ENCODE results near the gene EXOC3L1. TPM values are rescaled to one million over a fixed set of nuclear protein-coding genes. Genes with fewer than 3 reads are reported as not detected.

EXOC3L1 gene
- total RNA-seq, 1 experiment from 2014 or later = 4.0 TPM

- POLR2A ChIA-PET = interaction anchor here (0.6 kb wide), 1 partner anchor 16 kb away, joined by 3 read pairs; no protein-coding TSS in a partner anchor
- peak overlapping the region; percentile 24; the same call in 1 of the 2 replicates for H3K27ac Mint-ChIP-seq
- ATAC-seq = no peak
Measured at GRCh38 chr16:67216612-67217490, 26.9 kb upstream of the EXOC3L1 start.

GRCh38 chr16:67215706-67216105 lies 25.8 kb upstream of the EXOC3L1 start:
- Mint-ChIP-seq H3K4me1 (no peaks in the 10 kb centered on the region), H3K4me3 (no peak overlapping the region), H3K27ac (no peak overlapping the region), H3K36me3 (no peaks in the 10 kb centered on the region), H3K9me3 (no peaks in the 10 kb centered on the region), H3K27me3 (ENCODE audit: low read depth) (peaks cover 55% of the 10 kb centered on the region)
- ChIA-PET POLR2A (no interaction called here), CTCF (interaction anchor here (1.2 to 9.1 kb wide), 3 partner anchors 17 to 69 kb away, joined by 3 to 65 read pairs (median 4); partner anchors contain the start of gene ELMO3)
- no peak for DNase-seq (ENCODE audit: low spot score)
- peak; percentile 78 for ATAC-seq
- TF ChIP-seq ARID4B (CRISPR knock-in tag; IDR thresholded peaks at IDR 0.05; ENCODE audit: borderline replicate concordance) (no peak), ATF6 (CRISPR knock-in tag; IDR thresholded peaks at IDR 0.05) (no peak), FOXJ3 (CRISPR knock-in tag; IDR thresholded peaks at IDR 0.05; ENCODE audit: borderline replicate concordance) (no peak), CDX4 (CRISPR knock-in tag; IDR thresholded peaks at IDR 0.05; ENCODE audit: borderline replicate concordance) (no peak)

More at GRCh38 chr16:67216612-67217490, 26.9 kb upstream of the EXOC3L1 start:
- CTCF ChIA-PET = interaction anchor here (0.8 to 1.0 kb wide), 3 partner anchors 17 to 68 kb away, joined by 3 to 5 read pairs (median 4); no protein-coding TSS in a partner anchor
- H3K36me3 Mint-ChIP-seq = no peaks in the 10 kb centered on the region
- no peak overlapping the region for H3K4me3 Mint-ChIP-seq
- no peaks in the 10 kb centered on the region for H3K4me1 Mint-ChIP-seq
- DNase-seq (ENCODE audit: low spot score) = no peak
- peaks cover 55% of the 10 kb centered on the region for H3K27me3 Mint-ChIP-seq (ENCODE audit: low read depth)
- no peak for TF ChIP-seq GABPB1 (CRISPR knock-in tag; IDR thresholded peaks at IDR 0.05)
- TF ChIP-seq AFF4 (CRISPR knock-in tag; IDR thresholded peaks at IDR 0.05; ENCODE audit: borderline replicate concordance) = no peak
- no peak for TF ChIP-seq ZNF232 (CRISPR knock-in tag; IDR thresholded peaks at IDR 0.05)
- TF ChIP-seq FOXJ3 (CRISPR knock-in tag; IDR thresholded peaks at IDR 0.05; ENCODE audit: borderline replicate concordance) = no peak
- TF ChIP-seq SMAD3 (CRISPR knock-in tag; IDR thresholded peaks at IDR 0.05; ENCODE audit: borderline replicate concordance) = no peak
- TF ChIP-seq HMGXB4 (CRISPR knock-in tag; IDR thresholded peaks at IDR 0.05) = no peak
- TF ChIP-seq MYBL2 (CRISPR knock-in tag; IDR thresholded peaks at IDR 0.05) = no peak
- TF ChIP-seq IRF2 (CRISPR knock-in tag; IDR thresholded peaks at IDR 0.05; ENCODE audit: borderline replicate concordance, low read depth) = no peak
- no peak for TF ChIP-seq ETV6 (CRISPR knock-in tag; IDR thresholded peaks at IDR 0.05)
- no peak for TF ChIP-seq CREM (CRISPR knock-in tag; IDR thresholded peaks at IDR 0.05)
- TF ChIP-seq GTF2I (CRISPR knock-in tag; conservative IDR thresholded peaks at IDR 0.05) = no peak
- no peak for TF ChIP-seq TCF7 (CRISPR knock-in tag; IDR thresholded peaks at IDR 0.05; ENCODE audit: low read depth)
- TF ChIP-seq IRF1 (CRISPR knock-in tag; IDR thresholded peaks at IDR 0.05) = no peak
- no peak for TF ChIP-seq JAZF1 (CRISPR knock-in tag; IDR thresholded peaks at IDR 0.05)
- no peaks in the 10 kb centered on the region for H3K9me3 Mint-ChIP-seq
